HG02852 (cell line): Measurements from ENCODE around the gene CHD5.
A peak's percentile ranks its signal among the peaks of the same experiment; 100 is the strongest.
"Not testable (repeated sequence)": the region's sequence is repeated elsewhere in the genome, so short reads cannot be mapped to it uniquely, and the experiment has no call there.

Experiments
- ATAC-seq: cut with Tn5 transposase; IDR thresholded peaks from one replicate; pipeline ENCODE4 v1.9.1; 2021; ENCODE audit warnings: mild to moderate bottlenecking, moderate library complexity; ENCODE audit not compliant: unreplicated experiment

The CHD5 gene

GRCh38 chr1:6180268-6180706 is at the start of gene CHD5:
CHD5 (minus strand) TSS chr1:6180321; CDS start chr1:6180023, 298 bp downstream.
- no peak for ATAC-seq

GRCh38 chr1:6225651-6226050 is 45.5 kb upstream of the CHD5 start:
- no peak for ATAC-seq

- ATAC-seq, result no peak
Observed at GRCh38 chr1:6224718-6225117, 44.6 kb upstream of the CHD5 start.

DNA sequence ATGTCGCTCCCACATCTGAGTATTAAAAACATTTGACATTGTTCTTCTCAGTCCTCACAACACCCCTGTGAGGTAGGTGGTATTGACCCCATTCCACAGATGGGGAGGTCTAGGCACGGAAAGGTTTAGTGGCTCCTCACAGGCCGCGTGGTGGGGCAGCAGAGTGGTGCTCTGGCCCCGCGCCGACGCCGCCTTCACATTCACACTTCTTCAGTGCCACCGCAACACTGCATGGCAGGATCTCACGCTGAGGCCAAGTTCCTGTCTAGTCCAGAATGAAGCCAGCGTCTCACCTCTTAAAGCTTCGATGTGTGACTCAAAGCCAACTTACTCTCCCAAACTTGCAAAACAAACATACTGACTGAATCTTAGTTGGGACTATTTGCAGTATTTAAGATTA is 43.5 kb upstream of the CHD5 start:
- ATAC-seq, result no peak

DNA sequence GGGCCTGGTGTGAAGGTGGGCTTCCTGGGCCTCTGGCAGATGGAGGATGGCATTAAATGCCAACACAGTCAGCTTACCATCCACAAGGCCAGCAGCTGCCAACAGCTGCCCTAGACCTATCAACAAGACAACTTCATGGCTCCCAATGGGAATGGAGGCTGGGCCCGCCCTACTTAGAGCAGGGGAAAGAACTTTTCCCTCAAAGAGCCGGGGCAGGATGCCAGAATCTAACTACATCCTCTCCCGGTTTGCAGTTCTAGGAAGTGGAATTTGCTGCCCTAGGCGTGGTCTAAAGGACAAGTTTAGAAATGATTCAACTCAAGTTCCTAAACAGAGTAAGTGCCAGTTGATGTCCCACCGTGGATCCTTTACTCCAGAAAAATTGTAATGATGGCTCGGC is 42.5 kb upstream of the CHD5 start:
- ATAC-seq, result no peak

- no peak for ATAC-seq
Observed at GRCh38 chr1:6221210-6221784, 41.2 kb upstream of the CHD5 start.

- ATAC-seq, result no peak
Observed at GRCh38 chr1:6220236-6220635, 40.1 kb upstream of the CHD5 start.

- ATAC-seq, result not testable (repeated sequence)
Observed at GRCh38 chr1:6219641-6220040, 39.5 kb upstream of the CHD5 start.

DNA sequence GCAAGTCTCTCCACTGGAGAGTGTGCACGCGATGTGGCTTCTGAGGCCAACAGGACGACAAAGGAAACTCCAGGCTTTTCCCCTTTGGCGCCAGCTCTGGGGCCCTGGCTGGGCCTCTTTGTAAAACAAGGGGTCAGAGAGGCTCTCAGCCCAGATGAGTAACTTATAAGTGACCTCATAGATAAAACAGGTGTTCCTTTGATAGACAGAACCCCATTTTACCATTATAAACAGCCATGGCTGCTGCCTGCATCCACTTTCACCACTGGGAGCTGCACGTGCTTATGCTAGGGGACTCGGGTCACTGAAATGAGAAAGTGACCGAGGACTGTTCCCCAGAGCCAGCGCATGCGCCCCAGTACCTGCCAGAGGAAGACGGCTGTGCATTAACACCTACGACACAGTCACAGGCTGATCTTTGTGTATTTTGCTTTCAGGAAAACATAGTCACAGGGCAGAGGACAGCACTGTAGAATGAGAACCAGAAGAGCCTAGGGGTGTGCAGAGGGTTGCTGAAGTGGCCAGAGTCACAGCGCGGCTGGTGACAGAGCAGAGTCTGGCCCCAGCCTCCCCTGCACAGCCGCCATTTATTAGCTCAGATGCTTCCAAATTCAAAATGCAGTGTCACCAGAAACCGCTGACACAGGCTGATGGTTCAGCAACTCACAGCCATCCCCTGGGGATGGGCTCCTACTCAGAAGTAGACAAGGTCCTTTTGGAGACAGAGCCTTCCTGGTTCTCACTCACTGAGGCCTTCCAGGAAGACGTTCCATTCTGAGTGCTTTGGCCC is 38.4 kb upstream of the CHD5 start:
- ATAC-seq, result no peak

- no peak for ATAC-seq
Observed at GRCh38 chr1:6212193-6212959, 32.3 kb upstream of the CHD5 start.

GRCh38 chr1:6211731-6212130 is 31.6 kb upstream of the CHD5 start:
- no peak for ATAC-seq

DNA sequence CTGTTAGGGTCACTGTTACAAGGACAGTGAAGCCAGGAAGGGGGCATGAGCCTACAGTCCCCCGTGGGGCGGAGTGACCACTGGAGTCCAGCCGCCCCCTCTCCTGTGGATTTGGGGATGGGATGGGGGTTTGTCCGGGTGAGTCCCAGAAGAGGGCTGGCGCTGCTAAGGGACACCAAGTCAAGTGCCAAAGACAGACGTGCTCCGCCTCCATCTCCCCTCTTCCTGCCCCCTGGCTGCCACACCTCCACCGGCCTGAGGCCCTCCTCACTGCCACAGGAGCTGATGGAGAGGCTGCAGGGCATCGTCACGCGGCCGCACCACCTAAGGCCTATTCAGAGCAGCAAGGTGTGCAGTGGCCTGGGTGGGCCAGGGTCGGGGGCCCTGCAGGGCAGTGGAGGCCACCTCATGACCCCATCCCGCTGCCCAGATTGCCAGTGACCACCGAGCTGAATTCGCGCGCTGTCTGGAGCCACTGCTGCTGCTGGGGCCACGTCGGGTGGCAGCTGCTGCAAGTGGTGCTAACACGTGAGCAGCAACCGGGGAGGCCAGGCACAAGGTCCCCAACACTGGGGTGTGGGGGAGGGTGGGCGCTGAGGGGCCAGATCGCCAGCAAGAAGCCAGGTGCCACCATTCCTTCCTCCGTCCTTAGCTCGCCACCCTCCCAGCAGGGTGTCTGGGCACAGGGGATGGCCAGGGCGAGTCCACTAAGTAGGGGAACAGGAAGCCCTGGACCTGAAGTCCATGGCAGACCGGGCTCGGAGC is 30.7 kb upstream of the CHD5 start:
- ATAC-seq, result no peak

- ATAC-seq, result no peak
Observed at GRCh38 chr1:6209661-6210580, 29.8 kb upstream of the CHD5 start.

DNA sequence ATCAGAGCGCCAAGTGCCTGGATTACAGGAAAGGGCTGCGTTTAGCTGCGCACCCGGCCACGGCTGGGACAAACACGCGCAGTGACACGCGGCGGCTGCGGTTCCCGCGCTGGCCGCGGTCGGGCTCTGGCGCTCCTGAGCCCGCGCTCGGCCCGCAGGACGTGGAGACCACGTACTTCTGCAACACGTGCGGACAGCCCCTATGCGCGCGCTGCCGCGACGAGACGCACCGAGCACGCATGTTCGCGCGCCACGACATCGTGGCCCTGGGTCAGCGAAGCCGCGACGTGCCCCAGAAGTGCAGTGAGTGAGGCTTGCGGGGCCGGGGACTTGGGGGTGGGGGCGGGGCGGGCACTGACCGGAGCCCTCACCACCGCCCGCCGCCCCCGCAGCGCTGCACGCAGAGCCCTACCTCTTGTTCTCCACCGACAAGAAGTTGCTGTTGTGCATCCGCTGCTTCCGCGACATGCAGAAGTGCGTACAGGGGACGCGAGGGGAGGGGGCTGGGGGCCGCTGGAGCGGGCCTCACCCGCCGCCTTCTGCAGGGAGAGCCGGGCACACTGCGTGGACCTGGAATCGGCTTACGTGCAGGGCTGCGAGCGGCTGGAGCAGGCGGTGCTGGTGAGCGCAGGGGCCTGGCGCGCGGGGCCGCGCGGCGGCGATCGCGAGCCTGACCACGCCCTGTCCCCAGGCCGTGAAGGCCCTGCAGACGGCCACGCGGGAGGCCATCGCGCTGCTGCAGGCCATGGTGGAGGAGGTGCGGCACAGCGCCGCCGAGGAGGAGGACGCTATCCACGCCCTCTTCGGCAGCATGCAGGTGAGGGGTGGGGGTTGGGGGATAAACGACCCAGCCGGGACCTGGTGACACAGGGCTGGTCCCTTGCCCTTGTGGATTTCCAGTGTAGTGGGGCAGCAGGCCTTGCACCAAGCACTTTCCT is 28.9 kb upstream of the CHD5 start:
- ATAC-seq, result no peak

DNA sequence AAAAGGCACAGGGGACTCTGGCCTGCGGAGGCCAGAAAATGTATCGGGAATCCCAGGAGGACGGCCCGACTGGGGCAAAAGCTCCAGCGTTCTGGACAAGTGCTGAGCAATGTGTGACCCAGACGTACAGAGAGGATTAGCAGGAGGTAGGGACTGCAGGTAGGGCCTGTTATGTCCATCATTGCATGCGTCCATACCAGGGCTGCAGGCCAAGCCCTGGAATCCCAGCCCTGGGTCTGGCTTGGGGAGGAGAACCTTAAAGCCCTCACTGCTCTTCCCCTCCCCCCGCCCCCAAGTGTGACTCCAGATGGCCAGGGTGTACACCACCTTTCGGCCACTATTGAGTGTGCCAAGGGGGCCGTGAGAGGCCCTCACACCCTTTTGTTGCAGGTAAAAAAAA is 27.8 kb upstream of the CHD5 start:
- no peak for ATAC-seq

DNA sequence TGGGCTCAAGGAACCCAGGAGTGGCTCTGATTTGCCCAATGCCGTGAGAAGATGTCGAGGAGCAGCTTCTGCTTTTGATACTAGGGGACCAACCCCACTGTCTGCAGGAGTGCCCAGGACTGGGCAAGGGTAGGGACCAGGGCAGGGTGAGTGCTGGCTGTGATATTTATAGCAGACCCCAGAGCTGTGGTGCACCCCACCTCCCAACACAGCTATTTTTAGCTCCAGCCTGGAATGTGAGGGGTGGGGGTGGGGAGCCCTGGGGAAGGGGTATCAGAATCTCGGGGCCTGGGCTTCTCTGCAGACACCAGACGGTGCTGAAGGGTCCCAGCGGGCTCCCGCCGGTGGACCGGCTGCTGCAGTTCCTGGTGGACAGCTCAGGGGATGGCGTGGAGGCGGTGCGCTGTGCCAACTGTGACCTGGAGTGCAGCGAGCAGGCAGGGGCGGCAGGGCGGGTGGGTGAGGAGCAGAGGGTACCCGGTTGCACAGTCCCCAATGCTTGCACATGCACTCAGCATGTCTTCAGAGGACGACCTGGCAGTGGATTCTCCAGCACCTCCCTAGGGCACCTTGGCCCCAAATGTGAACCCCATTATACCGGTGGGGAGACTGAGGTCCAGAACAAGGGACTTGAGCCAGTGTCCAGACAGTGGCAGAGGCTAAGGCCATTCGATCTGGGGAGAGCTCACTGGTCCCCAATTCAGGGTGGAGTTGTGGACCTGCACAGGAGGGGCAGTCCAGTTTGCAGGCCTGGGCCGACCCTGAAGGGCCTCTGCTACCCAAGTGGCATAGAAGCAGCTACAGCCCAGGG is 27.2 kb upstream of the CHD5 start:
- ATAC-seq, result no peak

DNA sequence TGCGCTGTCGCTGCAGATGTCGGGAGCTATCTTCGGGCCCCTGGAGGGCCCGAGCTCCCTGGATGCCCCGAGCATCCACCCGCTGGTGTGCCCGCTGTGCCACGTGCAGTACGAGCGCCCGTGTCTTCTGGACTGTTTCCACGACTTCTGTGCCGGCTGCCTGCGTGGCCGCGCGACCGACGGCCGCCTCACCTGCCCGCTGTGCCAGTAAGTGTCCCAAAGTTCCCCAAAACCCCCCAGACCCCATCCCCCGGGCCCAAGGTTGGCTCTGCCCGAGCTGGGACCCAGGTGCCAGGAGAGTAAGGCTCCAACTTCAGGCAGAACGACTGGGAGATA is 26.4 kb upstream of the CHD5 start:
- no peak for ATAC-seq

DNA sequence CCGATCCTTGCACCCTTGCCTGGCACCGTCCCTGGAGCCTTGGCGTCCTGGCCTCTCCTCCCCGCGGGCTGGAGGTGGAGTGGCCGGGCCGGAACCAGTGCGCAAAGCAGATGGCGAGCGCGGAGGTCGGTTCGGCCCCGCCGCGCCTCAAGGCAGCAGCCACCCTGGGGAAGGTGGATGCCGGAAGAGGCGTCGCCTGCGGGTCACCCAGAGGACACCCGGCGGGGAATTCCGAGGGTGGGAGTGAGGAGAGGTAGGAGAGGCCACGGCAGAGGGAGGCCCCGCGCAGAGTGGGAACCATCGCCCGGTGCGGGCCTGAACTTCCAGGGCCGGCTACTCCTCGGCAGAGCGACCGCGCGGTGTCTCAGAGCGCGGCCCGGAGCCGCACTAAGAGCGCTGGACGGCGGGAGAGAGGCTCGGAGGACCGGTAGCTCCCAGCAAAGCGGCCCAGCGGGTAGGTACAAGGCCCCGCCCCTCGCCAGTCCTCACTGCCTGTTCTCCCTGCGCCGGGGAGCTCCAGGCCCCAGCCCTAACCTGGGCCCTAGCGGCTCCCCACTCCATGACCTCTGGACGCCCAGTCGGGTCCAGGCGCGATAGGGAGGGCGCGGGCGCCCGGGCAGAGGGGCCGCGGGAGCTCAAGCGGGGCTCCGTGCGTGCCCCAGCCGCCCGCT is 25.9 kb upstream of the CHD5 start, which contains the start of gene RNF207:
Gene RNF207 (plus strand): TSS at position 271 of the 671 bp plus-strand sequence. CDS start 417 bp downstream, outside the sequence.
- peak; percentile 59 for ATAC-seq
